Measurements from ENCODE around the gene NIM1K. TPM values are rescaled to one million over a fixed set of nuclear protein-coding genes. Genes with fewer than 3 reads are reported as not detected.

NIM1K gene
- total RNA-seq, 4 donors from 2014 or later: 0.32 TPM; not detected in 3

GRCh38 chr5:43149231-43149630, 42.8 kb upstream of the NIM1K start:
- no peak for DNase-seq
- TF ChIP-seq POLR2AphosphoS5 (IDR thresholded peaks at IDR 0.05): no peak
- WGBS, 2 donors (ENCODE audit: low coverage in 1 of 2): 90 to 92% methylated on average over 3 to 7 of the region's 7 CpGs
- H3K4me3 ChIP-seq: no peak overlapping the region
- peaks cover 0 to 12% (median 0%) of the 10 kb centered on the region in 4 donors for H3K36me3 ChIP-seq
- in situ Hi-C loops (cut with MboI; ENCODE audit: low pct_ligation_motif_present in 1 of 4, low pct_unique_long_range_greater_than_20kb in 1 of 4, low sequenced_read_pairs in 3 of 4): no loop called here
- H3K9me3 ChIP-seq: no peaks in the 10 kb centered on the region
- no peaks in the 10 kb centered on the region for H3K27me3 ChIP-seq
- no peak overlapping the region for H3K27ac ChIP-seq
- intact Hi-C loops (cut with DNase I; ENCODE audit: low total_unique reads): no loop called here
- H3K4me1 ChIP-seq: no peaks in the 10 kb centered on the region

DNA sequence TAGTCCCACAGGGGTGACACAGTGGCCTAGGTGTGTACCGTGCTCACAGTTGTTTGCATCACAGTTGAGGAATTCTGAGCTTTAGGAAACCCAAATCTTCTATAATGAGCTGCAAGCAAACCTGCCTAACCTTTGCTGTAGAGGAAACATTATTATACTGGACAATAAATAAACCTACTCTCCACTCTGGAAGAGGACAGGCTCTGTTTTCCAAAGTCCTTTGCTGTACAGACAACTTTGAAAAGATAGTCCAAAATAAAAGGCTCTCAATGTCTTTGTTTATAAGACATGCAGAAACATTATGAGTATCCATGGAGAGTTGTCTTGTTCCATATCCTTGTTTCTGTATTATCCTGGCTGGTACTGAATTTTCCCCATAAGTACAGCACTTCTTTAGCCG, 42.0 kb upstream of the NIM1K start:
- Histone ChIP-seq H3K4me3 (no peak overlapping the region), H3K36me3 (peaks cover 0 to 6% (median 0%) of the 10 kb centered on the region in 4 donors), H3K27ac (no peak overlapping the region), H3K4me1 (no peaks in the 10 kb centered on the region), H3K27me3 (no peaks in the 10 kb centered on the region), H3K9me3 (no peaks in the 10 kb centered on the region)
- WGBS, 2 donors (ENCODE audit: low coverage in 1 of 2): 97 to 100% methylated on average over 1 to 2 of the region's 2 CpGs
- no peak for TF ChIP-seq POLR2A (IDR thresholded peaks at IDR 0.05)
- DNase-seq: no peak
- intact Hi-C loops (cut with DNase I; ENCODE audit: low total_unique reads) (no loop called here), in situ Hi-C loops (cut with MboI; ENCODE audit: low pct_ligation_motif_present in 1 of 4, low pct_unique_long_range_greater_than_20kb in 1 of 4, low sequenced_read_pairs in 3 of 4) (no loop called here)

DNA sequence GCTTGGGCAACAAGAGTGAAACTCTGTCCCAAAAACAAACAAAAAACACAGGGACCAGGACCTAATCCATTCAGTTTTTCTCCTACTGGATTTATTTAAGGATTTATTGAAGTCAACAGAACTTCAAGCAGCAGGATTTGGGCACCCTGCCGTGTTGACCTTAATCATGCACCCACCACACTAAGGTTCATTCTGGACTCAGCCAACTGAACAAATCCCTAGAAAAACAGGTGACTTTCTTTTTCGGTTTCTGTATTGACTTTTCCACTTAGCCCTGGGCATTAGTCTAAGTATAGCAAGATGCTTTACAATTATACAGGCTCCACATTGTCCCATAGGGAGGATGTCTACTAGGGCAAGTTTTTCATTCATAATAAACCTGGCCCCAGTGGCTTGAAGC, 41.3 kb upstream of the NIM1K start:
- no peak overlapping the region for H3K27ac ChIP-seq
- peaks cover 0 to 5% (median 0%) of the 10 kb centered on the region in 4 donors for H3K36me3 ChIP-seq
- 83 to 85% methylated on average over 2 of the region's 2 CpGs for WGBS, 2 donors (ENCODE audit: low coverage in 1 of 2)
- intact Hi-C loops (cut with DNase I; ENCODE audit: low total_unique reads) (no loop called here), in situ Hi-C loops (cut with MboI; ENCODE audit: low pct_ligation_motif_present in 1 of 4, low pct_unique_long_range_greater_than_20kb in 1 of 4, low sequenced_read_pairs in 3 of 4) (no loop called here)
- H3K4me1 ChIP-seq: no peaks in the 10 kb centered on the region
- H3K27me3 ChIP-seq: no peaks in the 10 kb centered on the region
- H3K9me3 ChIP-seq: no peaks in the 10 kb centered on the region
- H3K4me3 ChIP-seq: no peak overlapping the region
- TF ChIP-seq, protein P1, sequence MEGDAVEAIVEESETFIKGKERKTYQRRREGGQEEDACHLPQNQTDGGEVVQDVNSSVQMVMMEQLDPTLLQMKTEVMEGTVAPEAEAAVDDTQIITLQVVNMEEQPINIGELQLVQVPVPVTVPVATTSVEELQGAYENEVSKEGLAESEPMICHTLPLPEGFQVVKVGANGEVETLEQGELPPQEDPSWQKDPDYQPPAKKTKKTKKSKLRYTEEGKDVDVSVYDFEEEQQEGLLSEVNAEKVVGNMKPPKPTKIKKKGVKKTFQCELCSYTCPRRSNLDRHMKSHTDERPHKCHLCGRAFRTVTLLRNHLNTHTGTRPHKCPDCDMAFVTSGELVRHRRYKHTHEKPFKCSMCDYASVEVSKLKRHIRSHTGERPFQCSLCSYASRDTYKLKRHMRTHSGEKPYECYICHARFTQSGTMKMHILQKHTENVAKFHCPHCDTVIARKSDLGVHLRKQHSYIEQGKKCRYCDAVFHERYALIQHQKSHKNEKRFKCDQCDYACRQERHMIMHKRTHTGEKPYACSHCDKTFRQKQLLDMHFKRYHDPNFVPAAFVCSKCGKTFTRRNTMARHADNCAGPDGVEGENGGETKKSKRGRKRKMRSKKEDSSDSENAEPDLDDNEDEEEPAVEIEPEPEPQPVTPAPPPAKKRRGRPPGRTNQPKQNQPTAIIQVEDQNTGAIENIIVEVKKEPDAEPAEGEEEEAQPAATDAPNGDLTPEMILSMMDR (IDR thresholded peaks at IDR 0.05): no peak
- no peak for TF ChIP-seq POLR2A (IDR thresholded peaks at IDR 0.05)
- DNase-seq: no peak

DNA sequence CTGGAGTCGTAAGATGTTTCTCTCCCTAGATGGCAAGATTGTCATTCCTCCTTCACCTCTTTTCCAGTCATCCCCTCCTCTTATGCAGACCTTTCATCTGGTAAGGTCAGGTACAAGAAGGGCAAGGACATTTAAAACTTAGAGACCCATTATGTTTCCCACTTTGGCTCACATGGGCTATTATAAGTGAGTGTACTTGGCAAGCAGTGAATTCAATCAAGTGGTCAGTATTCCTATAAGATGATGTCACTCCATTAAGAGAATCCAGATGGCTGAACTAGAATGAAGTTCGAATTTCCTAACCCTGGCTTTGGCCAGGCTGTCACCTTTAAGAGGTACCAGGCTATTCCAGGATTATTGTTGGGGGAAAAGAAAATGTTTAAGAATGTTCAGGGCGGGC, 39.1 kb upstream of the NIM1K start:
- no peak for TF ChIP-seq EP300 (IDR thresholded peaks at IDR 0.05; ENCODE audit: low read depth)
- 83 to 92% methylated on average over 2 to 3 of the region's 3 CpGs for WGBS, 2 donors (ENCODE audit: low coverage in 1 of 2)
- no peaks in the 10 kb centered on the region for H3K4me1 ChIP-seq
- in situ Hi-C loops (cut with MboI; ENCODE audit: low pct_ligation_motif_present in 1 of 4, low pct_unique_long_range_greater_than_20kb in 1 of 4, low sequenced_read_pairs in 3 of 4) (no loop called here), intact Hi-C loops (cut with DNase I; ENCODE audit: low total_unique reads) (no loop called here)
- no peaks in the 10 kb centered on the region for H3K9me3 ChIP-seq
- H3K27me3 ChIP-seq: no peaks in the 10 kb centered on the region
- no peak for DNase-seq
- H3K4me3 ChIP-seq: no peak overlapping the region
- H3K36me3 ChIP-seq: peaks cover 0 to 5% (median 0%) of the 10 kb centered on the region in 4 donors
- no peak overlapping the region for H3K27ac ChIP-seq

- TF ChIP-seq, protein P1 (IDR thresholded peaks at IDR 0.05): no peak
- TF ChIP-seq POLR2AphosphoS5 (IDR thresholded peaks at IDR 0.05): no peak
- TF ChIP-seq POLR2A (IDR thresholded peaks at IDR 0.05): no peak
- no peak for TF ChIP-seq EP300 (IDR thresholded peaks at IDR 0.05; ENCODE audit: low read depth)
- intact Hi-C loops (cut with DNase I; ENCODE audit: low total_unique reads) (no loop called here), in situ Hi-C loops (cut with MboI; ENCODE audit: low pct_ligation_motif_present in 1 of 4, low pct_unique_long_range_greater_than_20kb in 1 of 4, low sequenced_read_pairs in 3 of 4) (no loop called here)
- H3K4me1 ChIP-seq: no peaks in the 10 kb centered on the region
- H3K27me3 ChIP-seq: no peaks in the 10 kb centered on the region
- H3K9me3 ChIP-seq: no peaks in the 10 kb centered on the region
- H3K27ac ChIP-seq: no peak overlapping the region
- H3K4me3 ChIP-seq: no peak overlapping the region
- WGBS, 2 donors (ENCODE audit: low coverage in 1 of 2): 91 to 94% methylated on average over 3 to 4 of the region's 4 CpGs
- no peak for DNase-seq
- H3K36me3 ChIP-seq: peaks cover 0 to 5% (median 0%) of the 10 kb centered on the region in 4 donors
These were observed 37.6 kb upstream of the NIM1K start for GRCh38 chr5:43154469-43154868.

DNA sequence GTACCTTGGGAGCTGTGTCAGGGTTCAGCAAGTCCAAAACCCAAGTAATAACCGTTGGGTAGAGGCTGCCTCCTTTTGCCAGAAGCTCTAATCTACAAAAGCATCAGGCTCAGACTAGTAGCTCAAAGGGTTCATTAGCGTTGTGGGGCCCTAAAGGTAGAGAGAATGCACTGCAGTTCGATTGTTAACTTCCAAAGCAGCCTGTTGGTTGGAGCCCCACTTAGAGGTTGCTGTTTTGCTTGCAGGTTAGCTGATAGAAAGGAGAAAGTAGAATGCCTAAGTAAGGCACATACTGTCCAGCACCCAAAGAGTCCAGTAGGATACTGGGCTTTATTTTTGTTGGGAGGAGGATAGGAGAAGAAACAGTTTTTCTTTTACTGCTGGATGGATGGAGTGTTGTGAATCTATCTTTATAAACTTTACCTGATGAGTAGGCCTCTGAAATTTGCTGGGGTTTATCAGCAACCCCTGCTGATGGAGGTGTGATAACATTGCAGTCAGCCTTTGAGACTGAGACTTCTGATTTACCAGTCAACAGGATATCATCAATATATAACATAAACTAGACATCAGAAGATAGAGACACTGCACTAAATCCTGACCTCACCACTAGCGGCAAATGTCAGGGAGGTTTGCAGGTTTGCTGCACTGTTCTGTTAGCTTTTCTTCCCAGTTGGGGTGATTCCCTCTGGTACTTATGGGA, 36.5 kb upstream of the NIM1K start:
- TF ChIP-seq POLR2A (IDR thresholded peaks at IDR 0.05) (no peak), EP300 (IDR thresholded peaks at IDR 0.05; ENCODE audit: low read depth) (no peak), POLR2AphosphoS5 (IDR thresholded peaks at IDR 0.05) (no peak)
- Histone ChIP-seq H3K9me3 (no peaks in the 10 kb centered on the region), H3K4me1 (no peaks in the 10 kb centered on the region), H3K4me3 (no peak overlapping the region), H3K27me3 (no peaks in the 10 kb centered on the region), H3K36me3 (peaks cover 0 to 5% (median 0%) of the 10 kb centered on the region in 4 donors), H3K27ac (no peak overlapping the region)
- in situ Hi-C loops (cut with MboI; ENCODE audit: low pct_ligation_motif_present in 1 of 4, low pct_unique_long_range_greater_than_20kb in 1 of 4, low sequenced_read_pairs in 3 of 4): no loop called here
- 75 to 86% methylated on average over 2 to 4 of the region's 4 CpGs for WGBS, 2 donors (ENCODE audit: low coverage in 1 of 2)
- intact Hi-C loops (cut with DNase I; ENCODE audit: low total_unique reads): no loop called here
- DNase-seq: no peak

Measured in transverse colon (tissue), 4 donors.